ENCODE results near the gene PRSS56. TPM values are rescaled to one million over a fixed set of nuclear protein-coding genes. Genes with fewer than 3 reads are reported as not detected.

Gene PRSS56
- total and polyA plus RNA-seq, 3 donors from 2014 or later: 0.86 to 1.2 (median 0.87) TPM

GRCh38 chr2:232537499-232537898, 17.3 kb downstream of the PRSS56 start:
- intact Hi-C loops (cut with DNase I; ENCODE audit: low total_unique reads): no loop called here
- no peak overlapping the region for H3K27ac ChIP-seq
- no peaks in the 10 kb centered on the region for H3K36me3 ChIP-seq (ENCODE audit: low read depth, missing control alignments)
- no peak for DNase-seq
- no peak for TF ChIP-seq CTCF (IDR thresholded peaks at IDR 0.05)
- no peak overlapping the region for H3K4me3 ChIP-seq
- H3K4me1 ChIP-seq: no peaks in the 10 kb centered on the region
- 87 to 92% methylated on average over 4 of the region's 4 CpGs for WGBS, 2 donors
- H3K9me3 ChIP-seq: no peaks in the 10 kb centered on the region
- H3K27me3 ChIP-seq: no peaks in the 10 kb centered on the region

GRCh38 chr2:232538671-232539070, 18.5 kb downstream of the PRSS56 start:
- intact Hi-C loops (cut with DNase I; ENCODE audit: low total_unique reads): no loop called here
- no peak overlapping the region for H3K4me3 ChIP-seq
- H3K36me3 ChIP-seq (ENCODE audit: low read depth, missing control alignments): no peaks in the 10 kb centered on the region
- no peak for DNase-seq
- no peak overlapping the region for H3K27ac ChIP-seq
- TF ChIP-seq CTCF (IDR thresholded peaks at IDR 0.05) (no peak), POLR2A (IDR thresholded peaks at IDR 0.05) (no peak)
- H3K27me3 ChIP-seq: no peaks in the 10 kb centered on the region
- no peaks in the 10 kb centered on the region for H3K9me3 ChIP-seq
- no peaks in the 10 kb centered on the region for H3K4me1 ChIP-seq
- WGBS, 2 donors: 40 to 44% methylated on average over 3 to 4 of the region's 4 CpGs

- Histone ChIP-seq H3K27me3 (no peaks in the 10 kb centered on the region), H3K9me3 (no peaks in the 10 kb centered on the region), H3K36me3 (ENCODE audit: low read depth, missing control alignments) (no peaks in the 10 kb centered on the region), H3K4me1 (no peaks in the 10 kb centered on the region), H3K4me3 (no peak within 1 kb of the TSS), H3K27ac (no peak within 1 kb of the TSS)
- no peak for TF ChIP-seq POLR2A (IDR thresholded peaks at IDR 0.05)
- no peak for TF ChIP-seq CTCF (IDR thresholded peaks at IDR 0.05)
- WGBS, 2 donors: 46 to 48% methylated on average over 7 to 23 of the region's 23 CpGs
- intact Hi-C loops (cut with DNase I; ENCODE audit: low total_unique reads): no loop called here
- no peak for DNase-seq
These were observed 19.4 kb downstream of the PRSS56 start, which contains the start of gene CHRNG for GRCh38 chr2:232539298-232540231. Gene CHRNG (plus strand): TSS chr2:232539692. CDS start chr2:232539748, 56 bp downstream.

- no peak for TF ChIP-seq CTCF (IDR thresholded peaks at IDR 0.05)
- no peak for TF ChIP-seq POLR2A (IDR thresholded peaks at IDR 0.05)
- intact Hi-C loops (cut with DNase I; ENCODE audit: low total_unique reads): no loop called here
- Histone ChIP-seq H3K4me3 (no peak overlapping the region), H3K27me3 (no peaks in the 10 kb centered on the region), H3K9me3 (no peaks in the 10 kb centered on the region), H3K27ac (no peak overlapping the region), H3K36me3 (ENCODE audit: low read depth, missing control alignments) (no peaks in the 10 kb centered on the region), H3K4me1 (no peaks in the 10 kb centered on the region)
- WGBS, 2 donors: 86 to 87% methylated on average over 13 to 17 of the region's 17 CpGs
- DNase-seq: no peak
These were observed 20.4 kb downstream of the PRSS56 start for GRCh38 chr2:232540441-232541041.

All from testis (tissue), 3 donors.